H54 (cell line): Measurements from ENCODE around the gene KCNK10.

ENCODE experiments used
- DNase-seq: peaks from one replicate; pipeline ENCODE4 v3.0.0; 2011; ENCODE audit warnings: low spot score, mixed read lengths; ENCODE audit not compliant: insufficient read length
- FAIRE-seq: peaks from 3 replicates; lab custom pipeline; 2011; peaks lifted over from hg19 to GRCh38; lab: Jason Lieb, UNC
- POLR2A ChIP-seq: IDR thresholded peaks from 2 replicates; pipeline ENCODE4 v1.6.1; 2011; ENCODE audit warnings: low read depth, mild to moderate bottlenecking, low read length

Gene KCNK10

GRCh38 chr14:88245321-88245720, 77.7 kb downstream of the KCNK10 start:
- DNase-seq: no peak
- no peak for TF ChIP-seq POLR2A
- no peak for FAIRE-seq

GRCh38 chr14:88243946-88244345, 79.1 kb downstream of the KCNK10 start:
- DNase-seq (no peak), FAIRE-seq (no peak)
- no peak for TF ChIP-seq POLR2A

GRCh38 chr14:88242446-88242845, 80.6 kb downstream of the KCNK10 start:
- no peak for FAIRE-seq
- DNase-seq: no peak
- no peak for TF ChIP-seq POLR2A

GRCh38 chr14:88241810-88242209, 81.3 kb downstream of the KCNK10 start:
- no peak for FAIRE-seq
- TF ChIP-seq POLR2A: no peak

GRCh38 chr14:88234442-88234841, 88.6 kb downstream of the KCNK10 start:
- DNase-seq (no peak), FAIRE-seq (no peak)
- no peak for TF ChIP-seq POLR2A

More at GRCh38 chr14:88241810-88242209, 81.3 kb downstream of the KCNK10 start:
- DNase-seq: no peak

GRCh38 chr14:88233915-88234314, 89.2 kb downstream of the KCNK10 start:
- no peak for DNase-seq
- no peak for TF ChIP-seq POLR2A
- no peak for FAIRE-seq

- no peak for DNase-seq
- TF ChIP-seq POLR2A: no peak
- FAIRE-seq: no peak
Measured at GRCh38 chr14:88232771-88233170, 90.3 kb downstream of the KCNK10 start.

GRCh38 chr14:88231603-88232002, 91.5 kb downstream of the KCNK10 start:
- no peak for DNase-seq
- no peak for FAIRE-seq
- TF ChIP-seq POLR2A: no peak

GRCh38 chr14:88229428-88229827, 93.6 kb downstream of the KCNK10 start:
- TF ChIP-seq POLR2A: no peak
- DNase-seq: no peak
- no peak for FAIRE-seq

GRCh38 chr14:88228522-88229236, 94.4 kb downstream of the KCNK10 start:
- DNase-seq (no peak), FAIRE-seq (no peak)
- no peak for TF ChIP-seq POLR2A

- FAIRE-seq (no peak), DNase-seq (no peak)
- TF ChIP-seq POLR2A: no peak
Measured at GRCh38 chr14:88227693-88228092, 95.4 kb downstream of the KCNK10 start.

GRCh38 chr14:88225721-88226120, 97.3 kb downstream of the KCNK10 start:
- TF ChIP-seq POLR2A: no peak
- DNase-seq (no peak), FAIRE-seq (no peak)

- no peak for TF ChIP-seq POLR2A
- DNase-seq (no peak), FAIRE-seq (no peak)
Measured at GRCh38 chr14:88218119-88218915, 104.8 kb downstream of the KCNK10 start.

GRCh38 chr14:88212691-88213090, 110.4 kb downstream of the KCNK10 start:
- DNase-seq (no peak), FAIRE-seq (no peak)
- no peak for TF ChIP-seq POLR2A
